GM12878 (cell line): ENCODE measurements around the gene TOM1L2. TPM values are rescaled to one million over a fixed set of nuclear protein-coding genes. Genes with fewer than 3 reads are reported as not detected.

Source experiments
- ATAC-seq: fragments of 200-7000 bp; cut with Tn5 transposase; 3 replicates; pipeline ENCODE4 v1.9.1; 2020; ENCODE audit warnings: mild to moderate bottlenecking, moderate library complexity
- BruUV-seq: library from RNA; stranded (reverse); fragments of 400-500 nt; replicated peaks from 2 replicates; lab custom pipeline; 2021; lab: Mats Ljungman, UMichigan
- CTCF ChIA-PET: fragments of 300-600 bp; sonication (Branson Sonifier 250); formaldehyde crosslinking; extraction: SDS; loops from one replicate; lab custom pipeline; 2021; ENCODE audit warnings: inconsistent platforms; lab: Yijun Ruan, JAX
- POLR2A ChIA-PET: fragments of 350-600 bp; formaldehyde crosslinking; extraction: SDS; loops from one replicate; lab custom pipeline; 2021; ENCODE audit warnings: inconsistent platforms; lab: Charles Lee
- RAD21 ChIA-PET: fragments of 300-600 bp; sonication (Branson Sonifier 250); formaldehyde crosslinking; loops from one replicate; lab custom pipeline; 2023; ENCODE audit warnings: antibody characterized with exemption; ENCODE audit not compliant: unreplicated experiment; lab: Charles Lee
- SMC1A ChIA-PET: fragments of 300-600 bp; sonication (Branson Sonifier 250); formaldehyde crosslinking; loops from one replicate; lab custom pipeline; 2023; ENCODE audit not compliant: unreplicated experiment, uncharacterized antibody; lab: Charles Lee
- DNase-seq: peaks from one replicate; pipeline ENCODE4 v3.0.0-alpha.2; 2011; ENCODE audit warnings: low read depth, low spot score
- FAIRE-seq: peaks from 3 replicates; lab custom pipeline; 2011; peaks lifted over from hg19 to GRCh38; lab: Jason Lieb, UNC
- H2AFZ ChIP-seq: 2 replicates; pipeline ENCODE4 v1.6.0; 2011; ENCODE audit warnings: low read depth, low read length, control low read depth; ENCODE audit not compliant: control insufficient read depth
- H3K27ac ChIP-seq: 2 replicates; pipeline ENCODE4 v1.5.1; 2011; ENCODE audit warnings: control low read depth; ENCODE audit not compliant: control insufficient read depth, insufficient read depth
- H3K27me3 ChIP-seq, 2 experiments: replicated peaks in 1 of 2; 2 replicates each; pipeline versions ENCODE4 v1.6.0 to v1.6.1; 2011; ENCODE audit warnings: low read length in 1 of 2; ENCODE audit not compliant: control insufficient read depth in 2 of 2, insufficient read depth in 2 of 2
- H3K36me3 ChIP-seq, 2 experiments: 2 replicates each; pipeline ENCODE4 v1.5.1; 2011; ENCODE audit warnings: low read length in 1 of 2; ENCODE audit not compliant: control insufficient read depth in 2 of 2, insufficient read depth in 2 of 2
- H3K4me1 ChIP-seq: 2 replicates; pipeline ENCODE4 v1.6.1; 2011; ENCODE audit warnings: mild to moderate bottlenecking, low read length, moderate library complexity, mixed read lengths; ENCODE audit not compliant: control insufficient read depth, insufficient read depth
- H3K4me2 ChIP-seq: 2 replicates; pipeline ENCODE4 v1.6.0; 2011; ENCODE audit warnings: control low read depth; ENCODE audit not compliant: control insufficient read depth, insufficient read depth
- H3K4me3 ChIP-seq: fragments of 200-600 bp; sonication (generic); 2 replicates; pipeline ENCODE4 v1.5.1; 2016
- H3K79me2 ChIP-seq: 2 replicates; pipeline ENCODE4 v1.6.0; 2011; ENCODE audit warnings: low read length; ENCODE audit not compliant: control insufficient read depth, insufficient read depth
- H3K9ac ChIP-seq: 2 replicates; pipeline ENCODE4 v1.8.0; 2011; ENCODE audit warnings: low read length, control low read depth, mixed read lengths; ENCODE audit not compliant: control insufficient read depth, insufficient read depth
- H3K9me3 ChIP-seq: replicated peaks from 3 replicates; pipeline ENCODE4 v1.5.1; 2011; ENCODE audit warnings: mild to moderate bottlenecking, low read length; ENCODE audit not compliant: control insufficient read depth, insufficient read depth
- H4K20me1 ChIP-seq: 2 replicates; pipeline ENCODE4 v1.6.0; 2011; ENCODE audit not compliant: control insufficient read depth, insufficient read depth
- CHD4 ChIP-seq: fragments of 200-600 bp; sonication (generic); IDR thresholded peaks from 2 replicates; pipeline ENCODE4 v1.6.1; 2016; ENCODE audit warnings: mild to moderate bottlenecking
- NR2C1 ChIP-seq: fragments of 450-650 bp; IDR thresholded peaks from 2 replicates; pipeline ENCODE4 v1.6.1; 2017; ENCODE audit warnings: antibody characterized with exemption, mild to moderate bottlenecking, moderate library complexity
- NRF1 ChIP-seq: conservative IDR thresholded peaks from 2 replicates; pipeline ENCODE4 v1.6.1; 2011; ENCODE audit warnings: mild to moderate bottlenecking, low read depth, low read length, improper control_type of control experiment
- SKIL ChIP-seq: fragments of 450-650 bp; IDR thresholded peaks from 2 replicates; pipeline ENCODE4 v1.6.1; 2017; ENCODE audit warnings: mild to moderate bottlenecking, low read depth, inconsistent platforms; ENCODE audit not compliant: poor library complexity, severe bottlenecking
- SREBF2 ChIP-seq: IDR thresholded peaks from 2 replicates; pipeline ENCODE4 v1.6.1; 2012; ENCODE audit warnings: mild to moderate bottlenecking, low read length
- SRF ChIP-seq, 2 experiments: IDR thresholded peaks; 2 replicates each; pipeline ENCODE4 v1.6.1; 2011; ENCODE audit warnings: low read depth in 2 of 2, low read length in 2 of 2, mild to moderate bottlenecking in 1 of 2, moderate library complexity in 1 of 2
- ZBTB40 ChIP-seq: fragments of 450-650 bp; IDR thresholded peaks from 2 replicates; pipeline ENCODE4 v1.6.1; 2016; ENCODE audit warnings: mild to moderate bottlenecking, moderate library complexity, borderline replicate concordance
- WGBS: methylation state at CpG from one replicate; pipeline ENCODE4 v1.1.6; 2016; ENCODE audit warnings: low lambda C conversion rate; ENCODE audit not compliant: insufficient replicate concordance, insufficient coverage; ENCODE audit errors: missing lambda C conversion rate; 5-methylcytosine and 5-hydroxymethylcytosine counted together
- in situ Hi-C: fragments of 300-500 bp; cut with MboI; formaldehyde crosslinking; loops from 9 replicates; pipeline ENCODE4 v1.14.3; 2018; ENCODE audit warnings: mixed read lengths
- intact Hi-C: fragments of 100-400 bp; cut with micrococcal nuclease; formaldehyde crosslinking; loops from one replicate; pipeline ENCODE4 v1.14.2; 2022; ENCODE audit not compliant: unreplicated experiment
- polyA plus RNA-seq, 11 experiments: library from polyadenylated mRNA; depleted of rRNA in 4 of 11; unstranded in 6 of 11; stranded (reverse) in 5 of 11; fragments of >200 nt; fragmentation: Nextera tagmentation in 4 of 11; fragmentation: Illumina TruSeq in 1 of 11; extraction: Ambion mirVana in 4 of 11; extraction: Trizol in 1 of 11; gene quantifications; 1 replicate in 1 of 11; 2 replicates in 10 of 11; pipeline versions ENCODE4 v1.2.1 to v1.2.3, GENCODE V29; 2011 to 2016; ENCODE audit warnings: inconsistent platforms in 2 of 11, missing spikeins in 2 of 11, low read depth in 1 of 11
- total RNA-seq, 4 experiments: library from RNA; depleted of rRNA in 3 of 4; stranded (reverse); fragments of >200 nt in 3 of 4; fragmentation: Illumina TruSeq in 1 of 4; extraction: Trizol in 1 of 4; gene quantifications; 2 replicates each; pipeline versions ENCODE4 v1.2.1 to v1.2.3, GENCODE V29; 2013 to 2021
- TF ChIP-seq, protein P1 (sequence below): IDR thresholded peaks from 2 replicates; pipeline ENCODE4 v1.6.1; 2011; ENCODE audit warnings: mild to moderate bottlenecking, low read depth, low read length, moderate library complexity; ENCODE audit not compliant: insufficient replicate concordance
- TF ChIP-seq, protein P2 (sequence below): fragments of 450-650 bp; IDR thresholded peaks from 2 replicates; pipeline ENCODE4 v1.6.1; 2017; ENCODE audit warnings: mild to moderate bottlenecking, moderate library complexity

The TOM1L2 gene
- total and polyA plus RNA-seq, 10 of the 15 experiments (the other 5 are each of a cell fraction or from before 2014, with no cell fraction given), result 0.19 to 19.2 (median 8.1) TPM

DNA sequence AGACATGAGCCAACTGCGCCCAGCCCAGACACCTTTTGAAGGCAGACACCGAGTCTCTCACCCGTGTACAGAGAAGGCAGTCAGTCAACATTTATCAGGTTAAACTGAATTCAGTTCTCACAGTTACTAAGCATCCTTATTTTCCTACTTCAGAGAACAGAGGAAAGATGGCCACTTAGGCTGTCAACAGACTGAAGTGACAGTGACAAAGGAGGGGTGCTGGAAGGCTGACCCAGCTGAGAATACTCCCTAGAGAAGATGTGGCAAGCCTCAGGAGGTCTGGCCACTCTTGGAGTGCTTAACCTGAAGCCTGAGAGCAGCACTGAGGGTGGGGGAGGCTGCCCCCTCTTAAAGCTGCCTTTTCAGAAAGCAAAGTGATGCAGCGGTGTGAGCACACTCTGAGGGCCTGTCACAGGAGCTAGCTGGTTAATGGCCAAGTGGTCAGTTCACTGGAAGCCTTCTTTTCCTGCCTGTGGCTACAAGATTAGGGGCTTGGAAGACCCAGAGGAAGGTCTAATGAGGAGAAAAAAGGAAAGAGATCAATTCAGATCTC lies 84.4 kb downstream of the TOM1L2 start:
- no peaks in the 10 kb centered on the region for H3K9me3 ChIP-seq
- WGBS, result 96% methylated on average over 4 of the region's 4 CpGs
- H2AFZ ChIP-seq, result no peak overlapping the region
- POLR2A ChIA-PET, result no interaction called here
- intact Hi-C loops, result no loop called here
- in situ Hi-C loops, result no loop called here
- H3K79me2 ChIP-seq, result no peaks in the 10 kb centered on the region
- no peak overlapping the region for H3K4me2 ChIP-seq
- no peak overlapping the region for H3K9ac ChIP-seq
- TF ChIP-seq, protein P1, sequence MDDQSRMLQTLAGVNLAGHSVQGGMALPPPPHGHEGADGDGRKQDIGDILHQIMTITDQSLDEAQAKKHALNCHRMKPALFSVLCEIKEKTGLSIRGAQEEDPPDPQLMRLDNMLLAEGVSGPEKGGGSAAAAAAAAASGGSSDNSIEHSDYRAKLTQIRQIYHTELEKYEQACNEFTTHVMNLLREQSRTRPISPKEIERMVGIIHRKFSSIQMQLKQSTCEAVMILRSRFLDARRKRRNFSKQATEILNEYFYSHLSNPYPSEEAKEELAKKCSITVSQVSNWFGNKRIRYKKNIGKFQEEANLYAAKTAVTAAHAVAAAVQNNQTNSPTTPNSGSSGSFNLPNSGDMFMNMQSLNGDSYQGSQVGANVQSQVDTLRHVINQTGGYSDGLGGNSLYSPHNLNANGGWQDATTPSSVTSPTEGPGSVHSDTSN, result no peak
- TF ChIP-seq CHD4 (no peak), NRF1 (no peak), ZBTB40 (no peak), SKIL (no peak), SREBF2 (no peak), NR2C1 (no peak), SRF (IDR thresholded peaks at IDR 0.05; ENCODE audit: low read depth in 2 of 2, low read length in 2 of 2) (no peak)
- TF ChIP-seq, protein P2, sequence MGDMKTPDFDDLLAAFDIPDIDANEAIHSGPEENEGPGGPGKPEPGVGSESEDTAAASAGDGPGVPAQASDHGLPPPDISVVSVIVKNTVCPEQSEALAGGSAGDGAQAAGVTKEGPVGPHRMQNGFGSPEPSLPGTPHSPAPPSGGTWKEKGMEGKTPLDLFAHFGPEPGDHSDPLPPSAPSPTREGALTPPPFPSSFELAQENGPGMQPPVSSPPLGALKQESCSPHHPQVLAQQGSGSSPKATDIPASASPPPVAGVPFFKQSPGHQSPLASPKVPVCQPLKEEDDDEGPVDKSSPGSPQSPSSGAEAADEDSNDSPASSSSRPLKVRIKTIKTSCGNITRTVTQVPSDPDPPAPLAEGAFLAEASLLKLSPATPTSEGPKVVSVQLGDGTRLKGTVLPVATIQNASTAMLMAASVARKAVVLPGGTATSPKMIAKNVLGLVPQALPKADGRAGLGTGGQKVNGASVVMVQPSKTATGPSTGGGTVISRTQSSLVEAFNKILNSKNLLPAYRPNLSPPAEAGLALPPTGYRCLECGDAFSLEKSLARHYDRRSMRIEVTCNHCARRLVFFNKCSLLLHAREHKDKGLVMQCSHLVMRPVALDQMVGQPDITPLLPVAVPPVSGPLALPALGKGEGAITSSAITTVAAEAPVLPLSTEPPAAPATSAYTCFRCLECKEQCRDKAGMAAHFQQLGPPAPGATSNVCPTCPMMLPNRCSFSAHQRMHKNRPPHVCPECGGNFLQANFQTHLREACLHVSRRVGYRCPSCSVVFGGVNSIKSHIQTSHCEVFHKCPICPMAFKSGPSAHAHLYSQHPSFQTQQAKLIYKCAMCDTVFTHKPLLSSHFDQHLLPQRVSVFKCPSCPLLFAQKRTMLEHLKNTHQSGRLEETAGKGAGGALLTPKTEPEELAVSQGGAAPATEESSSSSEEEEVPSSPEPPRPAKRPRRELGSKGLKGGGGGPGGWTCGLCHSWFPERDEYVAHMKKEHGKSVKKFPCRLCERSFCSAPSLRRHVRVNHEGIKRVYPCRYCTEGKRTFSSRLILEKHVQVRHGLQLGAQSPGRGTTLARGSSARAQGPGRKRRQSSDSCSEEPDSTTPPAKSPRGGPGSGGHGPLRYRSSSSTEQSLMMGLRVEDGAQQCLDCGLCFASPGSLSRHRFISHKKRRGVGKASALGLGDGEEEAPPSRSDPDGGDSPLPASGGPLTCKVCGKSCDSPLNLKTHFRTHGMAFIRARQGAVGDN, result no peak
- peaks cover 19% of the 10 kb centered on the region for H3K4me1 ChIP-seq
- no peak overlapping the region for H3K4me3 ChIP-seq
- SMC1A ChIA-PET, result interaction anchor here (1.1 to 2.6 kb wide), 7 partner anchors 9 to 146 kb away, joined by 3 to 10 read pairs (median 4); partner anchors contain the start of genes DRC3 and TOM1L2
- no peaks in the 10 kb centered on the region for H3K27me3 ChIP-seq
- H4K20me1 ChIP-seq, result no peaks in the 10 kb centered on the region
- no peak for FAIRE-seq
- CTCF ChIA-PET, result interaction anchor here (1.1 to 10.0 kb wide), 4 partner anchors 12 to 146 kb away, joined by 3 to 95 read pairs (median 38); no protein-coding TSS in a partner anchor
- DNase-seq, result no peak
- H3K36me3 ChIP-seq, result peaks cover 0 to 2% of the 10 kb centered on the region in 2 experiments; a peak in 2 of 4 replicates
- ATAC-seq, result no peak
- no peak overlapping the region for H3K27ac ChIP-seq
- BruUV-seq, result no TSS peak
- RAD21 ChIA-PET, result interaction anchor here (1.3 to 2.2 kb wide), 3 partner anchors 10 to 148 kb away, joined by 4 to 8 read pairs (median 7); no protein-coding TSS in a partner anchor
